SW 1271 (cell line): ENCODE results near the gene SIK3.
"Not testable (repeated sequence)": the region's sequence is repeated elsewhere in the genome, so short reads cannot be mapped to it uniquely, and the experiment has no call there.

ENCODE experiments used
- DNase-seq, 2 experiments: peaks; one replicate each; lab custom pipeline; 2025; lab: John Stamatoyannopoulos, UW

Gene SIK3

DNA sequence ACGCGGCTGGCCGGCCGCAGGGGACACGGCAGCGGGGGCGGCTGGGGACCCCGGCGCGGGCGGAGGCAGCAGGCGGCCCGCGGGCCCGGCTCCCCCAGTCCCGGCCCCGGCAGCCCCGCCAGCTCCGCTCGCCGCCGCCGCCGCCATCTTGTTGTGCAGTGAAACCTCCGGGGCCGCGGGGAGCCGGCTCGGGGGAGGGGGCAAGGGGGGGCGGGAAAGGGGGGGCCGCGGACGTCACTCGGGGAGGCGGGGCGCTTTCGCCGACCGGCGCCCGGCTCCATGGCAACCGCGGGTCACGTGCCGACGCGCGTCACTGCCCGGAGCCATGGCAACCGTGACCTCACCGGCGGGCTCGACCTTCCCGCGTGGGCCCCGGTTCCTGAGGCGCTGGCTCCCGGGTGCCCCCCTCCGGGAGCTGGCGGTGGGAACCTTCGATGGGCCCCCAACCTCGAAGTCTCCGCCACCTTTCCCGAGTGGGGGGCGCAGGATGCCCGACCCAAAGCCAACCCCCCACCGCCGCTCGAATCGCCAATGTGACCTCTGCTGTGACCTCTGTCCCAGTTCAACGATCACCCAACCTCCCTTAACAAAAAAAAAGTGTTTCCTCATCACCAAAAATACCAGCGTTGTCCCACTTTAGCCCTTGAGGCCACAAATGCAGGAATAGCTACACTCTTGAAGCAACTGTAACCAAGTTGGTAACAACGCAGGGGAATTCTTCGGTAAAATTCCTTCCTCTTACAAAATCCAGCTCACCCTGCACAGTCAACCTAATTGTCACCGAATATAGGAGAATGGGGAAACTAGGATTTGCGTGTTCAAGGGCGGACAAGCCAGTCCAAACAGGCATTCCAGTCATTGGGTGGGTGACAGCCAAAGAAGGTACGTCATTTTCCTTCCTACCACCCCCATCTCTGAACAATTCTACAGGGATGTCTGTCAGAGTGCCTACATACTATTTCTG, at the start of gene SIK3:
Gene SIK3, minus strand, starts transcription at position 160 of the 964 bp plus-strand sequence. Its CDS starts 13 bp downstream, at position 147.
- peak; percentile 57 to 59 for DNase-seq

DNA sequence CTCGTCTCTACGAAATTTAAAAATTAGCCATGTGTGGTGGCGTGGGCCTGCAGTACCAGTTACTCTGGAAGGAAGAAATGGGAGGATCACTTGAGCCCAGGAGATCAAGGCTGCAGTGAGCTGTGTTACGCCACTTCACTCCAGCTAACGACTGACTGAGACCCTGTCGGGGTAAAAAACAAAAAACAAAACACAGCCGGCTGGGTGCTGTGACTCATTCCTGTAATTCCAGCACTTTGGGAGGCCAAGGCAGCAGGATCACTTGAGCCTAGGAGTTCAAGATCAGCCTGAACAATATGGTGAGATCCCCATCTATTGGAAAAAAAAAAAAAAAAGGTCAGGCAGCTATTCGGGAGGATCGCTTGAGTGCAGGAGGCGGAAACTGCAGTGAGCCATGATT, 48.3 kb upstream of the SIK3 start:
- no peak for DNase-seq

DNA sequence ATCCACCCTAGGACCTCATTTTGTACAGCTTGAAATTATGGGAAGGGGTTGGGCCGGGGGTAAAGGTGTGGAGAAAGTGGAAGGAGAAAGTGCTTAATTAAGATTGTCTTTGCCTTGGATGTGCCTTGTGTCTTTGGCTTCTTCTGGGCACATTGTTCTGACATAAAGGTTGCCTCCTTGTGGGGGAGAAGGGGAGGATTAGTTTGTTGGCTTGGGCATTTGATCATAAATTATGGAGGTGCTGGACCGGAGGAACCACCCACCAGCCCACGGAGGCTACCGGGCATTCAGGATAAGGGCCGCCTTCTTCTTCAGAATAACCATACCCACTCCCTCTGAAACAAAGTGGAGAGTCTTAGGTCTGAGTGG, 47.1 kb upstream of the SIK3 start:
- DNase-seq: peak in 1 of 2 experiments; percentile 39

DNA sequence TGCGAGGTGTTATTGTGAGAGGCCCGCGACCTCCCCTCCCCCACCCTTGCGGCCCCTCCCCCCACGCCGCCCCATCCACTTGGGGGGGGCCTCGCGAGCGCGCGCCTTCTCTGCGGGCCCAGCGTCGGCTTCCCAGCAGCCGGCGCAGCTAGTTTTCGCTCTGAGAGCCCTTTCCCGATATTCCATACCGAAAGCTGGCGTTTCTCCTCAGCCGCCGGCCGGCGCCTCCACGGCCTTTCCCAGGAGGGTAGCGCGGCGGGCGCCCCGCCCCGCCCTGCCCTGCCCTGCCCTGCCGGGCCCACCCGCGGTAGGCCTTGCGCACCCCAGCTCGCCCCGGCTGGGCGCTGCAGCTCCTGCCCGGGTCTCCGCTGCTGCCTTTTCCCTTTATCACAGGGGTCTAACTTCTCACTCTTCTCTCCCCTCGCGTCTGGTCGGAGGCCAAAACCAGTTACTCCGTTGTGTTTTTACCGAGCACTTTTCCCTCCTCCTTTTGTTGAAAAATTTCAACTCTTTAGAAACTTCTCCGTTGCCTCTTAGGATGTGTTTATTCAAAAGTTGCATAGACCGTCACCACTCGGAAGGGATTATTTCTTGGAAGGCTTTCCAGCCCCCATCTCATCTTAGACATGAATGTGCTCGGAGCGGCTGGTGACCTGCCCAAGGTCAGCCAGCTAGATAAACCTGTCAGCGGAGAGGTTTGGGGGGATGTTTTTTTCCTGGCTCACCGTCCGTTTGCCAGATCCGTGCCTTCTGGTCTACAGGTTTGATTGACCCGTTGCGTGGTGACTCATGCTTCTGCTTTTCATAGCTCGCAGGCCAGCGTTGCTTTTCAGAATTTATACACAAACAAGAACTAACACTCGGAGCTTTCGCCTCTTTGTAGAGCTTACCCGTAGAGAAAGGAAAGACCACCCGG, 46.5 kb upstream of the SIK3 start:
- peak in 1 of 2 experiments; percentile 48 for DNase-seq

DNA sequence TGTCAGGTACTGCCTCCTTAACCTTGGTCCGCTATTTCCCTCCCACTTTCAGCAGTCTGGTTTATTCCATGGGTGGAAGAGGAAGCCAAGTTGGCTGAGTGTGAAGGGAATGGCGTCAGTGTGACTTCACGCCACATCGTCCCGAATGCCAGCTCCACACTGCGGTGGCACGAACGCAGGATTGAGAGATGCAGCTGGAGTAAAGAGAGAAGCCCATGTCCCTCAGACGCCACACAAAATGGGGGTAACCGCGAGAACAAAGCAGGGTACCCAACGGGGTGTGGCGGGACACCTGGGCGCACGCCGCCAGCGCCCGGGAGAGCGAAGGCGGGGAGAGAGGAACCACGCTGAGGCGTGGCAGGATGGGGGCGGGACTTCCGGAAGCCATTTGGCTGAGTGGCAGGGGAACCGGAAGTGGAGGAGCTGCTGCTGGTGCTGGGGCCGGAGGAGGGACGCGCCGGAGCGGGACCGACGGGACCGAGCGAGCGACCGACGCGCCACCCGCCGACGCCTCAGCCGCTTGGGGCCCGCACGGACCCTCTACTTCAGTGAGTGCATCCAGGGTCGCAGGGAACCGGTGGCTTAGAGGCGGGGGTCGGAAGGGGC, 45.7 kb upstream of the SIK3 start, which contains the start of gene PAFAH1B2:
Gene PAFAH1B2, plus strand, starts transcription at position 417 of the 606 bp plus-strand sequence. CDS start 8,161 bp downstream, outside the sequence.
- DNase-seq: peak; percentile 55 to 81

DNA sequence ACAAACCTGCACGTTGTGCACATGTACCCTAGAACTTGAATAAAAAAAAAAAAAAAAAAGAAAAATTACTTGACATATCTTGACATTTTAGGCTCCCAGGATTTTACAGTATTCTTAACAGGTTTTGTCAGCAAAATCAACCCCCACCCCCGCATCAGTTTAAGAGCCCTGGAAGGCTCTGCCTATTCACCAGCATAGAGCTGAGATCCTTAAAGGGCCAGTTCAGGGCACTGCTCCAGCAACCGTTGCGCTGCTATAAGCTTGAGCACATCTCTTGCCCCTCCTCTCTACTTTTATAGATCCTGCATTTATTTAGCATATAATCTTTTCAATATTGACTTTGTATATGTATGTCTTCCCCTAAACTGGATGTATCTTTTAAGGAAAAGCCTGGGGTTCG, 45.2 kb upstream of the SIK3 start:
- no peak for DNase-seq

DNA sequence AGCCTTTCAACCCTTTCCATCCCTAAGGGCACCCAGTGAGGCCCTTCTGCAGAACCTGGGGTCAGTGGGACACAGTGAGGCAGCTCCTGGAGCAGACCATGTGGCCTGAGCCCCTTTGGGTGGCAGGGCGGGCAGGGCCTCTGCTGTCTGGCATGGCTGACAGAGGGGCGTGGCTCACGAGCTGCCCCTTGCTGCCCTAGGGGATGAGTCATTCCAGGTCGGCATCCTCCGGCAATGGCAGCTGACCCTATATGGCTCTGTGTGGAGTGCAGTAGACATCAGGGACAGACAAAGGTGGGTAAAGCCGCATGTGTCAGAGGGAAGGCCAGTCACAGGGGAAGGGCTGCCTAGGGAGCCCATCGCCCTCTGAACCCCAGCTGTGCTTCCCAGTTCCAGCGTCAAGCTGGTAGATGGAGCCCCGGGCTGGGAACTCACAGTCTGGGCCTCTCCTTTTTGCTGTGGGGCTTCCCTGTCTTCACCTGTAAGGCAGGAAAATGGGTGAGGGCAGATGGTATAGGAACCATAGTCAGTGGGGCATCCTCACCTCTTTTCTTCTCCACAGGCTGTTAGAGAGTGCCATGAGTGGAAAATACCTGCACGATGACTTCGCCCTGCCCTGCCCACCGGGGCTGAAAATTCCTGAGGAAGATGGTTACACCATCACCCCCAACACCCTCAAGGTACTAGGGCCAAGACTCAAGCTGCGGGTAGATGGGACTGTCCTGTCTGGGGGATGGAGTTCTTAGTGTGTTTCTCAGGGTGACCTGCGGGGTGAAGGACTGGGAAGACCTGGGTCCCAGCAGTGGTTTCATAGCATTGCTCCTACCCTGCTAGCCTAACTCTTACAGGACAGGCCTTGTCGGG, 39.2 kb upstream of the SIK3 start:
- DNase-seq: not testable (repeated sequence)

DNA sequence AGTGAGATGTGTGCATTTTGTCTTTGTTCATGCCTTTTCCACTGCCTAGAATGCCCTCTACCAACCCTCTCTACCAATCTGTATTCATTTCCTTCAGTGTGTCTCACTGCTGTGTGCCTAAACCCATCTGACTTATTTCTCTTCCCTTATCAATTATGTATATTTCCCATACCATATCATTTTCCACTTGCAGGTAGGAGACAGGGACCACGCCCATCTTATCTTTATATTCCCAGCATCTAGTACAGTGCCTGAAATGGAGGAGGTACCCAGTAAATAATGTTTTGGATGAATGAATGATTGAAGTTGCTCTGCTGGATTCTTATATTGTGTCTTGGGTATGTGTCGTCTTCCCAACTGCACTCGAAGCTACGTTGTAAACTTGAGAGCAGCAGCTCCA, 36.8 kb upstream of the SIK3 start:
- not testable (repeated sequence) for DNase-seq

DNA sequence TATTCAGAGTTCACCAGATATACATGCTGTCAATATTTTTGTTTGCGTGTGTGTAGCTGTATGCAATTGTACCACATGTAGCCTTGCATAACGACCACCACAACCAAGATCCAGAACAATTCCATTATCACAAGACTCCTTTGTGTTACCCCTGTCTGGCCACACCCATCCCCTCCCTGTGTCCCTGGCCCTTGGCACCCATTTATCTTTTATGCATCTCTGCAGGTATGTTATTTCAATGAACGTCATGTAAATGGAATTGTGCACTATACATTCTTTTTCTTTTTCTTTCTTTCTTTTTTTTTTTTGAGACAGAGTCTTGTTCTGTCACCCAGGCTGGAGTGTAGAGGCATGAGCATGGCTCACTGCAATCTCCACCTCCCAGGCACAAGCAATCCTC, 36.2 kb upstream of the SIK3 start:
- DNase-seq: no peak

DNA sequence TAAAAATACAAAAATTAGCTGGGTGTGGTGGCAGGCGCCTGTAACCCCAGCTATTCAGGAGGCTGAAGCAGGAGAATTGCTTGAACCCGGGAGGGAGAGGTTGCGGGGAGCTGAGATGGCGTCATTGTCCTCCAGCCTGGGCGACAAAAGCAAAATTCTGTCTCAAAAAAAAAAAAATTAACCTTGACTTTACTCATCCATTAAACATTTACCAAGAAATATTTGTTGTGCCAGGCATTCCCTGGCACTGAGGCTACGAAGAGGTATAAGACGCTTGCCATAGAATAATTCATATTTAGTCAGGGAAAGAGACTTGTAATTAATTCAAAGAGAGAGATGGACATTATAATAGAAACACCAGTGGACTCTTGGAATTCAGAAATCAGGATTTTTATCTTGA, 32.7 kb upstream of the SIK3 start:
- no peak for DNase-seq

DNA sequence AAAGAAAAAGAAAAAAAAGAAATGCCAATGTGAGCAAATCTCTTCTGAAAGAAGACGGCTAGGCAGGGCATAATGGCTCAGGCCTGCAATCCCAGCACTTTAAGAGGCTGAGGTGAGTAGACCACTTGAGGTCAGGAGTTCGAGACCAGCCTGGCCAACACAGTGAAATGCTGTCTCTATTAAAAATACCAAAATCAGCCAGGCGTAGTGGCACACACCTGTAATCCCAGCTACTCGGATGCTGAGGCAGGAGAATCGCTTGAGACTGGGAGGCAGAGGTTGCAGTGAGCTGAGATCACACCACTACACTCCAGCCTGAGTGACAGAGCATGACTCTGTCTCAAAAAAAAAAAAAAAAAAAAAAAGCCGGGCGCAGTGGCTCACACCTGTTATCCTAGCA, 32.2 kb upstream of the SIK3 start:
- not testable (repeated sequence) for DNase-seq

DNA sequence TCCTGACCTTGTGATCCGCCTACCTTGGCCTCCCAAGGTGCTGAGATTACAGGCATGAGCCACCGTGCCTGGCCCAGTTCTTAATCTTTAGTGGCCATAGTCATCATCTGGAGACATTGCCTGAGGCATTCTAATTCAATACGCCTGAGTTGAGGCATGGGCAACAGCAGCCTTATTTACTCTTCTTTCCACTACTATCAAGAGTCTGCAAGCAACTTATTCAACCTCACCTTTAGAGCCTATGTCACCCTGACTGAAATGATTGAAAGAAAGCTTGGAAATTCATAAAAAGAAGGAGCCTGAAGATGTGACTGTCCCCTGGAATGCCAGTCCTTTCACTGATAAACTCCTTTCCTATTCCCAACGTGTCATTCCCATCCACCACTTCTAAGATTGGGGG, 30.1 kb upstream of the SIK3 start:
- DNase-seq: no peak

DNA sequence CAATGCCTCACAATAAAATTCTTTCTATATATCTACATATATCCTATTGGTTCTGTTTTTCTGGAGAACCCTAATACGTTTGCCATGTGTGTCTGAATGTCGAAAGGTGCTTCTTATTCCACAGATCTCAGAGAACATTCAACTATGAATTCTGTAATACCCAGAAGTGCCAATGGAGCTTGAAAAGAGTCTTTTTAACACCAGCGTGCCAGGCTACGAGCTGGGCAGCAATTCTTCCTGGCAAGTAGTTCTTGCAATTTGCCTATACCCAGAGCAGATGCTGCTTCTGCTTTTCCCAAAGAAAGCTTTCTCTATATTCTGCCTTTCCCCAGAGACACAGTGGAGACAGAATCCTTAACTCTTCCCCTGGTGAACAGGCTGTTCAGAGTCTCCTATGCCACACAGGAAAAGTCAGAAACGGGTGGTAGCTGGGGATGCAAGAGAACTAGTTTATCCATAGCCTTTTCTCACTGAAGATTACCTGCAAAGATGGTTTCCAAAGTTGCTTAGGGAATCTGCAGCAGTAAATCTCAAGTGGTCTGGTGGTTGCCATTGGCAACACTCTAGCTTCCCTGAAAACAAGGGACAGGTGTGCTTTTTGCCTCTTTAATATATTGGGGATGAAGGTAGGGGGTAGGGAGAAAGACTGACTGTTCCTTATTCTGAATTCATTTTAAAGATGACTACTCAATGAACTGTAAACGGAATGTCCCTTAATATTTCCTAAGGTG, 29.1 kb upstream of the SIK3 start:
- DNase-seq: no peak

DNA sequence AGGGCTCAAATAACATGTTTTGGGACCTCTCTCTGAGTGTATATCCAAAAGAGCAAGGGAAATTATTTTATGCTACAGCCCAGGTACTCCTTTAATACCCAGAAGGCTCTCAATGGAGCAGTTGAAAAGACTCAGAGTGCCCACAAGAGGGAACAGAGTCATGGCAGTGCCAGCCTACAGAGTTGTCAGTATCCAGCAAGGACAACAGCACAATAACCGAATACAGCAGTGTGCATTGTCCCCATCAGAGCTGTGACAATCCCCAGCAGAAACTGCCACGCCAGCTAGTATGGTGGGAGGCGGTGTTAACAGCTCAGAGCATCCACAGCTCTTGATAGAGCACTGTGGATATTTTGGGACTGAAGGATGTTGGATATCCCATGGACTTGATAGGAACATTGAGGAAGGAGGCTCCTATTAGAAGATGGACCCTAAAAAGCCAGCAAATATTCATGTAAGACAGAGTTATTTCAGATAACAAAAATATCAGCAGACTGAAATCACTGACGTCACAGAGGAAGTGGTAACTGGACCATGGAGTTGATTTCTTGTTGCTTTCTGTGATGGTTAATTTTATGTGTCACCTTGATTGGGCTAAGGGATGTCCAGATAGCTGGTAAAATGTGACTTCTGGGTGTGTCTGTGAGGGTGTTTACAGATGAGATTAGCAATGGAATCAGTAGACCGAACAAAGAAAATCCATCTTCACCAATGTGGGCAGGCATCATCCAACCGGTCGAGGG, 28.2 kb upstream of the SIK3 start:
- DNase-seq: no peak

DNA sequence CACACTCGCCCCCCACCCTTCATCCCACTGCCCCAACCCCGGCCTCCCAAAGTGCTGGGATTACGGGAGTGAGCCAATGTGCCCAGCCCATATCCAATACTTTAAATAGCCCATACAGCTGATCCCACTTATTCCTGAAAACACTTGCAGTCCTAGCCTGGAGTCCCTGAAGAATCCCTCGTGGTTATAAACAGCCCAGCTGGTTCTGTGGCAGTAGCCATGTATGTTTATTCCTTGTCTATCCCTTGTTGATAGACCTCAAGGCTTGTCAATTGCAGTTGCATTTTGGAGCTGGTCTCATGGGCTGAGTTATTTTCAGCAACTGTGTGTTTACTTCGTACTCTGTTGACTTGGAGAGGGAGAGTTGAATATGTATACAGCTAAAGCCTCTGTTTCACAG, 24.3 kb upstream of the SIK3 start:
- DNase-seq: no peak

DNA sequence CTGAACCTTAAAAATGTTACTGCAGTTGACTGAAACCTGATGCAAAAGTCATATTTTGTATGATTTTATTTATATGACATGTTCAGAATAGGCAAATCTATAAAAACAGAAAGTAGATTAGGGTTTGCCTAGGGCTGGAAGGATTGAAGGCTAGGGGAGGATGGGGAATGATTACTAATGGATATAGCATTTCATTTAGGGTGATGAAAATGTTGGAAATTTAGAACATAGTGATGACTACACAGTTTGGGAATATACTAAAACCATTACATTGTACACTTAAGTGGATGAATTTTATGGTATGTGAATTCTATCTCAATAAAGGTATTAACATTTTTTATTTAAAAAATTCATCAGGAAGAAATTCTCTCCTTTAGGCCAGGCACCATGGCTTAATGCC, 22.9 kb upstream of the SIK3 start:
- DNase-seq: no peak

DNA sequence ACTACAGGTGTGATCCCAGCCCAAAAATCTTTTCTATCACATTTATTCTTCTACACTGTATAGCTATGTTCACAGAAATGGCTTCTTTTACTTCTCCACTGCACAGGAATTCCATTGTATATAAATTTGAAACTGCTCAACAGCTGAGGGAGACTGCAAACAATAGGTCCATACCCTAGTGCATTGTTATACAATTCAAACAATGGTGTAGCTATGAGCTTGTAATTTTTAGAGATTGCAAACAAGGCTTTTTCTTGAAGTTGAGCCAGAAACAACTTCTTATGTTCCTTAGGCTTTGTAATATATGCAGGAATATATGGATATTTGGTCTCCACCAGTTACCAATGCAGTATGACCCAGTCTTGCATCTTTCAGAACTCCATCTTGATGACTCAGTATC, 19.5 kb upstream of the SIK3 start:
- no peak for DNase-seq

DNA sequence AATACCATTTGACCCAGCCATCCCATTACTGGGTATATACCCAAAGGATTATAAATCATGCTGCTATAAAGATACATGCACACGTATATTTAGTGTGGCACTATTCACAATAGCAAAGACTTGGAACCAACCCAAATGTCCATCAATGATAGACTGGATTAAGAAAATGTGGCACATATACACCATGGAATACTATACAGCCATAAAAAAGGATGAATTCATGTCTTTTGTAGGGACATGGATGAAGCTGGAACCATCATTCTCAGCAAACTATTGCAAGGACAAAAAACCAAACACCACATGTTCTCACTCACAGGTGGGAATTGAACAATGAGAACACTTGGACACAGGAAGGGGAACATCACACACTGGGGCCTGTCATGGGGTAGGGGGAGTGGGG, 14.7 kb upstream of the SIK3 start:
- DNase-seq: not testable (repeated sequence)

DNA sequence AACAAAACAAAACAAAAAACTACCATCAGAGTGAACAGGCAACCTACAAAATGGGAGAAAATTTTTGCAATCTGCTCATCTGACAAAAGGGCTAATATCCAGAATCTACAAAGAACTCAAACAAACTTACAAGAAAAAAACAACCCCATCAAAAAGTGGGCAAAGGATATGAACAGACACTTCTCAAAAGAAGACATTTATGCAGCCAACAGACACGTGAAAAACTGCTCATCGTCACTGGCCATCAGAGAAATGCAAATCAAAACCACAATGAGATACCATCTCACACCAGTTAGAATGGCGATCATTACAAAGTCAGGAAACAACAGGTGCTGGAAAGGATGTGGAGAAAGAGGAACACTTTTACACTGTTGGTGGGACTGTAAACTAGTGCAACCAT, 14.3 kb upstream of the SIK3 start:
- not testable (repeated sequence) for DNase-seq
